ENCODE measurements around the gene AVPR2. TPM values are rescaled to one million over a fixed set of nuclear protein-coding genes. Genes with fewer than 3 reads are reported as not detected.

AVPR2 gene
- total and polyA plus RNA-seq, 8 donors: 0.12 to 1.3 (median 0.40) TPM

DNA sequence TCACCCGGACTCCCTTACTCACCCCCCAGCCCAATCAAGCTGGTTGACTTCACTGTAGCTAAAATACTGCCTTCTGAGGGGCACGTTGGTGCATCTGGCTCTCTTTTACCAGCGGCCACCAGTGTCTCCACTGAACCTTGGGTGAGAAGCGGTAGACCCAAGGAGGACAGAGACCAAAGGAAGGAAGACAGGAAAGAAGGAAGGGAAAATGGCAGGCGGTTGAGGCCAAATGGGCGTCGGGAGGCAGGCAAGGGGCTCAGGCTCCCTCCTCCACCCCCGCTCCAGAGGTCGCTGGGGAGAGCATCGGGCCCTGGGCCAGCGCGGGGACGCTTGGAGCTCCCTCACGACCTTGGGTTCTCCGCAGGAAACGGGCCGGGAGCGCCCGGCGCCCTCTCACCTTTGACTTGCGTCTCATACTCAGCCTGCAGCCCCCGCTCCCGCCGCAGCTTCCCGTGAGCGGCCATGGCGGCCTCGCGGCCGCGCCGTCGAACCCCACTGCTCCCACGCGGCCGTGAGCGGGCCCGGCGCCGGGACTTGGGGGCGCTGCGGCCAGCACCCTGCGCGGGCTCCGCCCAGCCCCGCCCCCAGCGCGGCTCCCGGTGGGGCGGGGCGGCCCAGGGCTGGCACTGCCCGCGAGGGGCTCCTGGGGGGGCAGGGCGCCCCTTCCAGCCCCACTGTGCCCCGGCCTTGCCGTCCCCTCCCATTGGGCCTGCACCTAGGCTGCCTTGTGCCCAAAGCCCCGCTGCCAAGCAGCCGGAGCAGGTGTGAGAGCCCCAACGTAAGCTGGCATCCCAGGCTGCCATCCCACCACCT lies 21.5 kb downstream of the AVPR2 start, which contains the start of gene ARHGAP4:
Gene ARHGAP4 (minus strand): TSS at position 526 of the 813 bp plus-strand sequence. CDS start 62 bp downstream, at position 464.
- ATAC-seq: no peak
- TF ChIP-seq, protein P1, sequence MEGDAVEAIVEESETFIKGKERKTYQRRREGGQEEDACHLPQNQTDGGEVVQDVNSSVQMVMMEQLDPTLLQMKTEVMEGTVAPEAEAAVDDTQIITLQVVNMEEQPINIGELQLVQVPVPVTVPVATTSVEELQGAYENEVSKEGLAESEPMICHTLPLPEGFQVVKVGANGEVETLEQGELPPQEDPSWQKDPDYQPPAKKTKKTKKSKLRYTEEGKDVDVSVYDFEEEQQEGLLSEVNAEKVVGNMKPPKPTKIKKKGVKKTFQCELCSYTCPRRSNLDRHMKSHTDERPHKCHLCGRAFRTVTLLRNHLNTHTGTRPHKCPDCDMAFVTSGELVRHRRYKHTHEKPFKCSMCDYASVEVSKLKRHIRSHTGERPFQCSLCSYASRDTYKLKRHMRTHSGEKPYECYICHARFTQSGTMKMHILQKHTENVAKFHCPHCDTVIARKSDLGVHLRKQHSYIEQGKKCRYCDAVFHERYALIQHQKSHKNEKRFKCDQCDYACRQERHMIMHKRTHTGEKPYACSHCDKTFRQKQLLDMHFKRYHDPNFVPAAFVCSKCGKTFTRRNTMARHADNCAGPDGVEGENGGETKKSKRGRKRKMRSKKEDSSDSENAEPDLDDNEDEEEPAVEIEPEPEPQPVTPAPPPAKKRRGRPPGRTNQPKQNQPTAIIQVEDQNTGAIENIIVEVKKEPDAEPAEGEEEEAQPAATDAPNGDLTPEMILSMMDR (IDR thresholded peaks at IDR 0.05): no peak
- H3K9me3 ChIP-seq: no peaks in the 10 kb centered on the region
- no peak for FAIRE-seq
- H3K36me3 ChIP-seq: no peaks in the 10 kb centered on the region
- intact Hi-C loops (cut with DNase I): no loop called here
- 24 to 36% methylated on average over 39 to 58 of the region's 59 CpGs for WGBS, 2 donors
- peak in 1 of 6 donors; percentile 75 for DNase-seq
- peaks cover 0 to 13% (median 9%) of the 10 kb centered on the region in 3 donors for H3K4me1 ChIP-seq
- no peaks in the 10 kb centered on the region for H3K27me3 ChIP-seq
- H3K27ac ChIP-seq: peak within 1 kb of the TSS; percentile 1 to 91 (median 86)
- peak within 1 kb of the TSS in 1 of 4 donors; percentile 63 for H3K4me3 ChIP-seq

DNA sequence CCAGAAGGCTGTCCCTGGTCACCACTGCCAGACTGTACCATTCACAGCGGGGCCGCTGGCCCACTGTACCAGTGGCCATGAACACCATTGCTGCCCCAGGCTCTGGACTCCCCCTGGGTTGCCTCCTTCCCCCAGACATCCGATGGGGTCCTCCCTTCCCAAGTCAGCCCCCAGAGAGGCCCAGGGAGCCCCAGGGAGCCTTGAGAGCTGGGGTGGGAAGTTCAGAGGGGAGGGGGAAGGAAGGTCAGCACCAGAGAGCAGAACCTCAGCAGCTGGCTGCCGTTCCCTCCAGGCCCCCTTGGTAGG lies 22.0 kb downstream of the AVPR2 start:
- Histone ChIP-seq H3K4me1 (peaks cover 0 to 13% (median 9%) of the 10 kb centered on the region in 3 donors), H3K9me3 (no peaks in the 10 kb centered on the region), H3K27ac (peak overlapping the region; percentile 1 to 91 (median 86)), H3K4me3 (peak overlapping the region in 1 of 4 donors; percentile 63), H3K36me3 (no peaks in the 10 kb centered on the region), H3K27me3 (no peaks in the 10 kb centered on the region)
- FAIRE-seq (no peak), DNase-seq (no peak), ATAC-seq (no peak)
- intact Hi-C loops (cut with DNase I): no loop called here
- WGBS, 2 donors: 59% methylated on average over 4 of the region's 4 CpGs
- TF ChIP-seq, protein P1 (IDR thresholded peaks at IDR 0.05): no peak

DNA sequence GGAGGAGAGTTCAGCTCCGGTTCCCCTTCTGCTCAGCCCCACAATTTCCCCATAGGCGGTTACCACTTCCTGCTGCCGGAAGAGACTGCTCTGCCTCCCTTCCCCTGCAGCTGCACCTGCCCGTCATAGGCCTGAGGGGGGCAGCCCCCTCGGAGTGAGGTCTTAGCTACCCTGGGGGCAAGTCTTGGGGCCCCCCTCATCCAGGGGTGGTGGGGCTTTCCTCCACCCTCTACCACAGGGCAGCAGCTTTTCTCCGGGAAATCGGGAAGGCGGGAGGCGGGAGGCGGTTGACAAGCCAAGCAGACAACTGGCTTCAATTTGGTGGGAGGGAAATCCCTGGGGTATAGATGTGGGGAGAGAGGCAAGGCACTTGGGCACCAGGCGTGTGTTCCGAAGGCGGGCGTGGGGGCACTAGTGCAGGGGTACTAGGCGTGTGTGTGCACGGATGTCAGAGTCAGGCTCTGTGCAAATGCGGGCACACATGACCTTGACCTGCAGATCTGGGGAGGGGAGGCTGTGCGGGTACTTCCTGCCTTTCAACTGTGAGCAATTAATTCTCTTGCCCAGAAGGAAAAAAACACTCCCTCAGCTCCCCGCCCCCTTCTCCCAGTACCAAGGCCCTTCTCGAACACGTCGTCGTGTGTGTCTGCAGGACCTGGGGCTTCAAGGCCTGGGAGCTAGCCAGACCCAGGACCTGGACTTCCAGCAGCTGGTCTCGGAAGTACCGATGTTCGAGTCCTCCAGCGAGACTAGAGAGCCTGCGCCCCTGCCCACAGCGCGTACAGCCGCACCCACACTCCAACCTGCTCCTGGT lies 22.6 kb downstream of the AVPR2 start:
- no peaks in the 10 kb centered on the region for H3K36me3 ChIP-seq
- H3K4me1 ChIP-seq: peaks cover 0 to 13% (median 9%) of the 10 kb centered on the region in 3 donors
- peak in 4 of 6 donors; percentile 28 to 81 (median 49) for DNase-seq
- H3K27ac ChIP-seq: peak overlapping the region; percentile 64 to 91 (median 86)
- TF ChIP-seq, protein P1 (IDR thresholded peaks at IDR 0.05): no peak
- H3K9me3 ChIP-seq: no peaks in the 10 kb centered on the region
- H3K4me3 ChIP-seq: peak overlapping the region in 3 of 4 donors; percentile 38 to 63 (median 39)
- 19 to 31% methylated on average over 30 to 31 of the region's 31 CpGs for WGBS, 2 donors
- intact Hi-C loops (cut with DNase I): no loop called here
- no peak for FAIRE-seq
- H3K27me3 ChIP-seq: no peaks in the 10 kb centered on the region
- peak in 2 of 4 donors; percentile 2 to 13 for ATAC-seq

DNA sequence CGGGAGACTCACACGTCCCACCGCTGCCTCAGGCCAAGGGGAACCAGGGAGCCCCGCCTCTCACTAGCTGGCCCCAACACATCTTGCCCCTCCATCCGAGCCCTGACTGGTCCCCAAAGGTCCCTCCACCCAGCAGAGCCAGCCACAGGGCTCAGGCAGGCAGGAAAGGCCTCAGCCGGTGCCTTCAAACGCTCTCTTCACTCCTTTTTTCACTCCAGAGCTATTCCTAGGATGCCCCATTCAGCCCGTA lies 23.1 kb downstream of the AVPR2 start:
- Histone ChIP-seq H3K4me3 (peak overlapping the region; percentile 35 to 63 (median 38)), H3K36me3 (no peaks in the 10 kb centered on the region), H3K9me3 (no peaks in the 10 kb centered on the region), H3K4me1 (peaks cover 0 to 13% (median 9%) of the 10 kb centered on the region in 3 donors), H3K27ac (peak overlapping the region; percentile 64 to 91 (median 86)), H3K27me3 (no peaks in the 10 kb centered on the region)
- 1 to 13% methylated on average over 8 of the region's 8 CpGs for WGBS, 2 donors
- TF ChIP-seq, protein P1 (IDR thresholded peaks at IDR 0.05): no peak
- no peak for FAIRE-seq
- intact Hi-C loops (cut with DNase I): no loop called here
- ATAC-seq: no peak
- peak in 1 of 6 donors; percentile 42 for DNase-seq
